Right lobe of liver (tissue), 4 donors: ENCODE measurements around the gene LRRTM4.

Source experiments
- POLR2A ChIP-seq: fragments of 450-650 bp; IDR thresholded peaks from one replicate; pipeline ENCODE4 v1.6.1; 2017; ENCODE audit warnings: antibody characterized with exemption, mild to moderate bottlenecking
- TF ChIP-seq, protein P1 (sequence below), 4 donors: fragments of 200-600 bp in 3 of 4; fragments of 450-650 bp in 1 of 4; IDR thresholded peaks; one replicate each; pipeline versions ENCODE4 v1.5.1 to v1.8.0; 2016 to 2022; ENCODE audit warnings: antibody characterized with exemption in 4 of 4, mild to moderate bottlenecking in 2 of 4
- donor health status: DM: no; HTN: no; CAD: no.
- donor health status: DM: no; HTN: no; CAD: no.
- donor health status: DM: no; HTN: yes; CAD: no.

- TF ChIP-seq, protein P1, sequence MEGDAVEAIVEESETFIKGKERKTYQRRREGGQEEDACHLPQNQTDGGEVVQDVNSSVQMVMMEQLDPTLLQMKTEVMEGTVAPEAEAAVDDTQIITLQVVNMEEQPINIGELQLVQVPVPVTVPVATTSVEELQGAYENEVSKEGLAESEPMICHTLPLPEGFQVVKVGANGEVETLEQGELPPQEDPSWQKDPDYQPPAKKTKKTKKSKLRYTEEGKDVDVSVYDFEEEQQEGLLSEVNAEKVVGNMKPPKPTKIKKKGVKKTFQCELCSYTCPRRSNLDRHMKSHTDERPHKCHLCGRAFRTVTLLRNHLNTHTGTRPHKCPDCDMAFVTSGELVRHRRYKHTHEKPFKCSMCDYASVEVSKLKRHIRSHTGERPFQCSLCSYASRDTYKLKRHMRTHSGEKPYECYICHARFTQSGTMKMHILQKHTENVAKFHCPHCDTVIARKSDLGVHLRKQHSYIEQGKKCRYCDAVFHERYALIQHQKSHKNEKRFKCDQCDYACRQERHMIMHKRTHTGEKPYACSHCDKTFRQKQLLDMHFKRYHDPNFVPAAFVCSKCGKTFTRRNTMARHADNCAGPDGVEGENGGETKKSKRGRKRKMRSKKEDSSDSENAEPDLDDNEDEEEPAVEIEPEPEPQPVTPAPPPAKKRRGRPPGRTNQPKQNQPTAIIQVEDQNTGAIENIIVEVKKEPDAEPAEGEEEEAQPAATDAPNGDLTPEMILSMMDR (IDR thresholded peaks at IDR 0.05): no peak
- no peak for TF ChIP-seq POLR2A
Observed at GRCh38 chr2:77046339-77046738, 475.8 kb downstream of the LRRTM4 start.
